Tibial nerve (tissue), 4 donors: ENCODE results near the gene COPG2. TPM values are rescaled to one million over a fixed set of nuclear protein-coding genes. Genes with fewer than 3 reads are reported as not detected.

Experiments
- DNase-seq, 2 donors: peaks; one replicate each; pipeline ENCODE4 v3.0.0-alpha.2; 2019; ENCODE audit warnings: low spot score in 2 of 2
- H3K27ac ChIP-seq, 4 donors: fragments of 200-600 bp; sonication (generic) in 3 of 4; one replicate each; pipeline ENCODE4 v1.5.1; 2017 to 2019; ENCODE audit warnings: mild to moderate bottlenecking in 1 of 4
- H3K27me3 ChIP-seq, 2 donors: fragments of 200-600 bp; sonication (generic) in 1 of 2; one replicate each; pipeline versions ENCODE4 v1.5.1 to v1.6.0; 2017 to 2019
- H3K36me3 ChIP-seq, 3 donors: fragments of 200-600 bp; sonication (generic); one replicate each; pipeline ENCODE4 v1.5.1; 2018 to 2019
- H3K4me1 ChIP-seq, 4 donors: fragments of 200-600 bp; sonication (generic) in 3 of 4; one replicate each; pipeline ENCODE4 v1.5.1; 2017 to 2019
- H3K4me3 ChIP-seq, 4 donors: fragments of 200-600 bp; sonication (generic) in 3 of 4; one replicate each; pipeline ENCODE4 v1.5.1; 2017 to 2019; ENCODE audit warnings: mild to moderate bottlenecking in 1 of 4, moderate library complexity in 1 of 4
- H3K9me3 ChIP-seq, 4 donors: fragments of 200-600 bp; sonication (generic) in 3 of 4; one replicate each; pipeline ENCODE4 v1.5.1; 2017 to 2019
- CTCF ChIP-seq, 5 experiments: fragments of 200-600 bp in 3 of 5; fragments of 450-650 bp in 2 of 5; sonication (generic) in 3 of 5; IDR thresholded peaks; one replicate each; pipeline ENCODE4 v1.5.1; 2016 to 2019; ENCODE audit warnings: antibody characterized with exemption in 5 of 5, mild to moderate bottlenecking in 3 of 5, moderate library complexity in 2 of 5
- EP300 ChIP-seq, 2 donors: sonication (generic); formaldehyde crosslinking; IDR thresholded peaks; one replicate each; pipeline ENCODE4 v1.6.1; 2017; ENCODE audit warnings: antibody characterized with exemption in 2 of 2, mild to moderate bottlenecking in 1 of 2
- POLR2A ChIP-seq, 2 donors: fragments of 450-650 bp; IDR thresholded peaks; one replicate each; pipeline ENCODE4 v1.6.1; 2017; ENCODE audit warnings: antibody characterized with exemption in 2 of 2, mild to moderate bottlenecking in 2 of 2, moderate library complexity in 2 of 2
- WGBS, 2 donors: methylation state at CpG; one replicate each; pipeline ENCODE4 v1.1.5; 2018; 5-methylcytosine and 5-hydroxymethylcytosine counted together
- total RNA-seq, 4 donors: library from RNA; depleted of rRNA; stranded (reverse); fragments of >200 nt; gene quantifications; one replicate each; pipeline ENCODE4 v1.1.0, GENCODE V29; 2016

The COPG2 gene
- total RNA-seq, 4 donors from 2014 or later: 12.7 to 22.7 (median 20.2) TPM

GRCh38 chr7:130650611-130651120 is 17.9 kb downstream of the COPG2 start:
- 90 to 92% methylated on average over 1 of the region's 1 CpG for WGBS, 2 donors
- H3K4me3 ChIP-seq: no peak overlapping the region
- peaks cover 0 to 58% (median 2%) of the 10 kb centered on the region in 3 donors for H3K36me3 ChIP-seq
- DNase-seq: no peak
- H3K4me1 ChIP-seq: no peaks in the 10 kb centered on the region
- no peaks in the 10 kb centered on the region for H3K9me3 ChIP-seq
- TF ChIP-seq POLR2A (IDR thresholded peaks at IDR 0.05) (no peak), CTCF (IDR thresholded peaks at IDR 0.05) (no peak), EP300 (IDR thresholded peaks at IDR 0.05) (no peak)
- no peaks in the 10 kb centered on the region for H3K27me3 ChIP-seq
- no peak overlapping the region for H3K27ac ChIP-seq

GRCh38 chr7:130649004-130649790 is 19.4 kb downstream of the COPG2 start:
- Histone ChIP-seq H3K27me3 (no peaks in the 10 kb centered on the region), H3K36me3 (peaks cover 0 to 65% (median 2%) of the 10 kb centered on the region in 3 donors), H3K4me1 (no peaks in the 10 kb centered on the region), H3K27ac (no peak overlapping the region), H3K4me3 (no peak overlapping the region), H3K9me3 (no peaks in the 10 kb centered on the region)
- 89 to 92% methylated on average over 4 of the region's 4 CpGs for WGBS, 2 donors
- DNase-seq: no peak
- TF ChIP-seq EP300 (IDR thresholded peaks at IDR 0.05) (no peak), CTCF (IDR thresholded peaks at IDR 0.05) (no peak), POLR2A (IDR thresholded peaks at IDR 0.05) (no peak)

GRCh38 chr7:130648580-130648979 is 20.0 kb downstream of the COPG2 start:
- Histone ChIP-seq H3K36me3 (peaks cover 0 to 69% (median 2%) of the 10 kb centered on the region in 3 donors), H3K27me3 (no peaks in the 10 kb centered on the region), H3K4me3 (no peak overlapping the region), H3K27ac (no peak overlapping the region), H3K4me1 (no peaks in the 10 kb centered on the region), H3K9me3 (no peaks in the 10 kb centered on the region)
- no peak for DNase-seq
- WGBS, 2 donors: 94 to 95% methylated on average over 5 of the region's 5 CpGs
- no peak for TF ChIP-seq POLR2A (IDR thresholded peaks at IDR 0.05)
- no peak for TF ChIP-seq CTCF (IDR thresholded peaks at IDR 0.05)
- no peak for TF ChIP-seq EP300 (IDR thresholded peaks at IDR 0.05)

- Histone ChIP-seq H3K27ac (no peak overlapping the region), H3K9me3 (no peaks in the 10 kb centered on the region), H3K4me1 (no peaks in the 10 kb centered on the region), H3K36me3 (peaks cover 0 to 59% (median 2%) of the 10 kb centered on the region in 3 donors), H3K4me3 (no peak overlapping the region), H3K27me3 (no peaks in the 10 kb centered on the region)
- WGBS, 2 donors: 91 to 96% methylated on average over 4 of the region's 4 CpGs
- no peak for DNase-seq
- TF ChIP-seq POLR2A (IDR thresholded peaks at IDR 0.05) (no peak), EP300 (IDR thresholded peaks at IDR 0.05) (no peak), CTCF (IDR thresholded peaks at IDR 0.05) (no peak)
Observed at GRCh38 chr7:130642383-130642782, 26.2 kb downstream of the COPG2 start.

GRCh38 chr7:130641497-130641896 is 27.1 kb downstream of the COPG2 start:
- TF ChIP-seq CTCF (IDR thresholded peaks at IDR 0.05): no peak
- TF ChIP-seq EP300 (IDR thresholded peaks at IDR 0.05): no peak
- no peak for TF ChIP-seq POLR2A (IDR thresholded peaks at IDR 0.05)
- 89 to 90% methylated on average over 3 of the region's 3 CpGs for WGBS, 2 donors
- no peak overlapping the region for H3K4me3 ChIP-seq
- no peaks in the 10 kb centered on the region for H3K4me1 ChIP-seq
- no peaks in the 10 kb centered on the region for H3K27me3 ChIP-seq
- H3K27ac ChIP-seq: no peak overlapping the region
- DNase-seq: no peak
- no peaks in the 10 kb centered on the region for H3K9me3 ChIP-seq
- peaks cover 0 to 52% (median 1%) of the 10 kb centered on the region in 3 donors for H3K36me3 ChIP-seq
